ENCODE results near the gene BFSP2.

Gene BFSP2

GRCh38 chr3:133426721-133427120 lies 26.9 kb downstream of the BFSP2 start:
- no peaks in the 10 kb centered on the region for H3K27me3 ChIP-seq (ENCODE audit: control insufficient read depth, insufficient read depth, low read length)
- H3K4me3 ChIP-seq (ENCODE audit: low read depth, low read length): no peak overlapping the region
- no peak overlapping the region for H3K9ac ChIP-seq (ENCODE audit: low read depth, low read length)
- no peaks in the 10 kb centered on the region for H3K36me3 ChIP-seq (ENCODE audit: control insufficient read depth, insufficient read depth, low read length)
- no peaks in the 10 kb centered on the region for H3K9me3 ChIP-seq (ENCODE audit: control insufficient read depth, insufficient read depth, low read length)
- H3K4me1 ChIP-seq (ENCODE audit: control insufficient read depth, insufficient read depth, low read length): no peaks in the 10 kb centered on the region

- no peaks in the 10 kb centered on the region for H3K4me1 ChIP-seq (ENCODE audit: control insufficient read depth, insufficient read depth, low read length)
- no peaks in the 10 kb centered on the region for H3K27me3 ChIP-seq (ENCODE audit: control insufficient read depth, insufficient read depth, low read length)
- H3K9ac ChIP-seq (ENCODE audit: low read depth, low read length): no peak overlapping the region
- H3K9me3 ChIP-seq (ENCODE audit: control insufficient read depth, insufficient read depth, low read length): no peaks in the 10 kb centered on the region
- no peaks in the 10 kb centered on the region for H3K36me3 ChIP-seq (ENCODE audit: control insufficient read depth, insufficient read depth, low read length)
- H3K4me3 ChIP-seq (ENCODE audit: low read depth, low read length): no peak overlapping the region
Measured at GRCh38 chr3:133428552-133428951, 28.7 kb downstream of the BFSP2 start.

GRCh38 chr3:133429063-133429462 lies 29.2 kb downstream of the BFSP2 start:
- no peaks in the 10 kb centered on the region for H3K27me3 ChIP-seq (ENCODE audit: control insufficient read depth, insufficient read depth, low read length)
- no peaks in the 10 kb centered on the region for H3K36me3 ChIP-seq (ENCODE audit: control insufficient read depth, insufficient read depth, low read length)
- H3K4me3 ChIP-seq (ENCODE audit: low read depth, low read length): no peak overlapping the region
- H3K4me1 ChIP-seq (ENCODE audit: control insufficient read depth, insufficient read depth, low read length): no peaks in the 10 kb centered on the region
- H3K9ac ChIP-seq (ENCODE audit: low read depth, low read length): no peak overlapping the region
- no peaks in the 10 kb centered on the region for H3K9me3 ChIP-seq (ENCODE audit: control insufficient read depth, insufficient read depth, low read length)

- H3K4me3 ChIP-seq (ENCODE audit: low read depth, low read length): no peak overlapping the region
- no peaks in the 10 kb centered on the region for H3K36me3 ChIP-seq (ENCODE audit: control insufficient read depth, insufficient read depth, low read length)
- H3K27me3 ChIP-seq (ENCODE audit: control insufficient read depth, insufficient read depth, low read length): no peaks in the 10 kb centered on the region
- H3K9me3 ChIP-seq (ENCODE audit: control insufficient read depth, insufficient read depth, low read length): no peaks in the 10 kb centered on the region
- H3K9ac ChIP-seq (ENCODE audit: low read depth, low read length): no peak overlapping the region
- no peaks in the 10 kb centered on the region for H3K4me1 ChIP-seq (ENCODE audit: control insufficient read depth, insufficient read depth, low read length)
Measured at GRCh38 chr3:133439563-133439962, 39.7 kb downstream of the BFSP2 start.

GRCh38 chr3:133440652-133441051 lies 40.8 kb downstream of the BFSP2 start:
- no peaks in the 10 kb centered on the region for H3K27me3 ChIP-seq (ENCODE audit: control insufficient read depth, insufficient read depth, low read length)
- H3K4me3 ChIP-seq (ENCODE audit: low read depth, low read length): no peak overlapping the region
- no peaks in the 10 kb centered on the region for H3K36me3 ChIP-seq (ENCODE audit: control insufficient read depth, insufficient read depth, low read length)
- H3K9ac ChIP-seq (ENCODE audit: low read depth, low read length): no peak overlapping the region
- no peaks in the 10 kb centered on the region for H3K9me3 ChIP-seq (ENCODE audit: control insufficient read depth, insufficient read depth, low read length)
- H3K4me1 ChIP-seq (ENCODE audit: control insufficient read depth, insufficient read depth, low read length): no peaks in the 10 kb centered on the region

GRCh38 chr3:133441867-133442270 lies 42.0 kb downstream of the BFSP2 start:
- no peaks in the 10 kb centered on the region for H3K4me1 ChIP-seq (ENCODE audit: control insufficient read depth, insufficient read depth, low read length)
- no peaks in the 10 kb centered on the region for H3K36me3 ChIP-seq (ENCODE audit: control insufficient read depth, insufficient read depth, low read length)
- H3K27me3 ChIP-seq (ENCODE audit: control insufficient read depth, insufficient read depth, low read length): no peaks in the 10 kb centered on the region
- no peaks in the 10 kb centered on the region for H3K9me3 ChIP-seq (ENCODE audit: control insufficient read depth, insufficient read depth, low read length)
- H3K4me3 ChIP-seq (ENCODE audit: low read depth, low read length): no peak overlapping the region
- H3K9ac ChIP-seq (ENCODE audit: low read depth, low read length): no peak overlapping the region

DNA sequence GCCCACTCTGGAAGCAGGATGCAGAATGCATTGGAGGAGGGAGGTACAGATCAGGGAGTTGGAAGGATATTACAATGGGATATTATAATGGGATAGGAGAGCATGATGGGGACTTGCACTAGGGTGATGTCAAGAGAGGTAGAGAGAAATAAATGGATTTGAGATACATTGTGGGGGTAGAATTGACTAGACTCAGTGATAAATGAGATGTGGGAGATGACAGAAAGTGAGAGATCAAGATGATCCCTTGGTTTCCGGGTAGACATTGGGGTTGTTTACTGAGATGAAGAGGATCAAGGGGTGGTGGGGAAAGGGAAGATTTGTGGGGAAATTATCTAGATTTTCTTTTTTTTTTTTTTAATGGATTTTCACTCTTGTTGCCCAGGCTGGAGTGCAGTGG lies 42.7 kb downstream of the BFSP2 start:
- no peak overlapping the region for H3K4me3 ChIP-seq (ENCODE audit: low read depth, low read length)
- no peaks in the 10 kb centered on the region for H3K4me1 ChIP-seq (ENCODE audit: control insufficient read depth, insufficient read depth, low read length)
- no peaks in the 10 kb centered on the region for H3K27me3 ChIP-seq (ENCODE audit: control insufficient read depth, insufficient read depth, low read length)
- no peak overlapping the region for H3K9ac ChIP-seq (ENCODE audit: low read depth, low read length)
- no peaks in the 10 kb centered on the region for H3K9me3 ChIP-seq (ENCODE audit: control insufficient read depth, insufficient read depth, low read length)
- H3K36me3 ChIP-seq (ENCODE audit: control insufficient read depth, insufficient read depth, low read length): no peaks in the 10 kb centered on the region

DNA sequence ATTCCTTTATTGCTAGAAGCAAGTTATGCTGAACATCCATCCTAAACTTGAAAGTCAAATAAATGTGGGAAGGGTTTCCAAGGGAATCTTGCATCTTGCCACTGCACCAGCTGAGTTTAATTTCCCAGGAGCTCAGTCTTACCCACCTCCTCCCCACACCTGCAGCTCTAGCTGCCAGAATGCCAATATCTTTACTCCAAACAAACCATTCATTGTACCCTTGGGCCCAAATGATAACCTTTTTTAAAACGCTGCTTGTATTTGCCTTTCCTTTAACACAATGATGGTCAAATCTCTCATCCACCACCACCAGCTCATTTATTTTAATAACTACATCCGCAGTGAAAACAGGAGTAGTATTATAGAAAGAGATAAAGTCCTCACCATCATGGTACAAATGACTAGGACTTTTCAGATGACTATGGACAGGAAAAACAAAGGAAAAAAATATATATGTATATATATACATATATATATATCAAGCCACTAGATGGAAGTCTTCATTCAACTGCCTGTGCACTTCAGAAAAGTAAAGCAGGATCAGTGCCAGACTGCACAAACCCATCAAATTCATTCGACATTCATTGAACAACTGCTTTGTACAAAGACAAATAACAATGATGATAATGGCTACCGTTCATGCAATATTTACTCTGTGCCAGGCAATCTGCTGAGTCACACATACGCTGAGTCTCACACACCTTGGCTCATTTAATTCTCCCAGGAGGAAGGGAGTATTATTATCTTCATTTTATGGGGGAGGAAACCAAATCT lies 44.0 kb downstream of the BFSP2 start:
- H3K9ac ChIP-seq (ENCODE audit: low read depth, low read length): no peak overlapping the region

GRCh38 chr3:133444423-133444774 lies 44.5 kb downstream of the BFSP2 start:
- H3K9me3 ChIP-seq (ENCODE audit: control insufficient read depth, insufficient read depth, low read length): no peaks in the 10 kb centered on the region
- no peak overlapping the region for H3K9ac ChIP-seq (ENCODE audit: low read depth, low read length)
- no peak overlapping the region for H3K4me3 ChIP-seq (ENCODE audit: low read depth, low read length)
- H3K4me1 ChIP-seq (ENCODE audit: control insufficient read depth, insufficient read depth, low read length): no peaks in the 10 kb centered on the region
- no peaks in the 10 kb centered on the region for H3K27me3 ChIP-seq (ENCODE audit: control insufficient read depth, insufficient read depth, low read length)
- no peaks in the 10 kb centered on the region for H3K36me3 ChIP-seq (ENCODE audit: control insufficient read depth, insufficient read depth, low read length)

More for the DNA sequence above, 44.0 kb downstream of the BFSP2 start:
- H3K27me3 ChIP-seq (ENCODE audit: control insufficient read depth, insufficient read depth, low read length): no peaks in the 10 kb centered on the region
- no peaks in the 10 kb centered on the region for H3K9me3 ChIP-seq (ENCODE audit: control insufficient read depth, insufficient read depth, low read length)
- no peaks in the 10 kb centered on the region for H3K36me3 ChIP-seq (ENCODE audit: control insufficient read depth, insufficient read depth, low read length)
- no peak overlapping the region for H3K4me3 ChIP-seq (ENCODE audit: low read depth, low read length)
- H3K4me1 ChIP-seq (ENCODE audit: control insufficient read depth, insufficient read depth, low read length): no peaks in the 10 kb centered on the region

GRCh38 chr3:133445108-133445507 lies 45.3 kb downstream of the BFSP2 start:
- H3K4me3 ChIP-seq (ENCODE audit: low read depth, low read length): no peak overlapping the region
- no peak overlapping the region for H3K9ac ChIP-seq (ENCODE audit: low read depth, low read length)
- H3K27me3 ChIP-seq (ENCODE audit: control insufficient read depth, insufficient read depth, low read length): no peaks in the 10 kb centered on the region
- H3K9me3 ChIP-seq (ENCODE audit: control insufficient read depth, insufficient read depth, low read length): no peaks in the 10 kb centered on the region
- no peaks in the 10 kb centered on the region for H3K4me1 ChIP-seq (ENCODE audit: control insufficient read depth, insufficient read depth, low read length)
- no peaks in the 10 kb centered on the region for H3K36me3 ChIP-seq (ENCODE audit: control insufficient read depth, insufficient read depth, low read length)

- H3K4me3 ChIP-seq (ENCODE audit: low read depth, low read length): no peak overlapping the region
- no peaks in the 10 kb centered on the region for H3K9me3 ChIP-seq (ENCODE audit: control insufficient read depth, insufficient read depth, low read length)
- H3K9ac ChIP-seq (ENCODE audit: low read depth, low read length): no peak overlapping the region
- H3K36me3 ChIP-seq (ENCODE audit: control insufficient read depth, insufficient read depth, low read length): no peaks in the 10 kb centered on the region
- H3K4me1 ChIP-seq (ENCODE audit: control insufficient read depth, insufficient read depth, low read length): no peaks in the 10 kb centered on the region
- no peaks in the 10 kb centered on the region for H3K27me3 ChIP-seq (ENCODE audit: control insufficient read depth, insufficient read depth, low read length)
Measured at GRCh38 chr3:133447750-133448477, 48.1 kb downstream of the BFSP2 start.

DNA sequence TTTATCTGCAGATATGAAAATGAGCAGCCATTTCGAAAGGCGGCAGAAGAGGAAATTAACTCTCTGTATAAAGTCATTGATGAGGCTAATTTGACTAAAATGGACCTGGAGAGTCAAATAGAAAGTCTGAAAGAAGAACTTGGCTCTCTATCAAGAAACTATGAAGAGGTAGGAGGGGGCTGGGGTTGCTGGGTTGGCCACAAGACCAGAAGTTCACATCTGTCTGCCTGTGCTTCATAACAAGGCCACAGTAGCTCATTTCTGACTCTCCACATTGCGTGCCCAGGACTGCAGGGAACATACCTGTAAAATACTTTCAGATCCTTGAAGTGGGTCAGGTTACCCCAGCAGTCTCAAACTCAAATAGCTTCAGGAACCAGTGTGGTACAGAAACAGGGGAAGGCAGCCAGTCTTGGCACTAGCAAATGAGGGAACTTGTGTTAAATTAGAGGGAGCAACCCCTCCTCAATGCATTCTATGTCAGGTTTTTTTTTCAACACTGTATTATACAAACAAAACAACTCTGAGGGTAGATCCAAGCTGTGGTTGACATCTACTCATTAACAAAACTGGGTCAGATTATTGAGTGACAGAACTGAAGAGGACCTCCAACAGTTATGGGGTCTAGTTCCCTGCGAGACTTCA lies 48.7 kb downstream of the BFSP2 start:
- no peaks in the 10 kb centered on the region for H3K36me3 ChIP-seq (ENCODE audit: control insufficient read depth, insufficient read depth, low read length)
- no peaks in the 10 kb centered on the region for H3K9me3 ChIP-seq (ENCODE audit: control insufficient read depth, insufficient read depth, low read length)
- H3K4me3 ChIP-seq (ENCODE audit: low read depth, low read length): no peak overlapping the region
- H3K9ac ChIP-seq (ENCODE audit: low read depth, low read length): no peak overlapping the region
- no peaks in the 10 kb centered on the region for H3K27me3 ChIP-seq (ENCODE audit: control insufficient read depth, insufficient read depth, low read length)
- H3K4me1 ChIP-seq (ENCODE audit: control insufficient read depth, insufficient read depth, low read length): no peaks in the 10 kb centered on the region

Measured in iPS-15b (cell line).